HepG2 (cell line): Measurements from ENCODE around the gene ECHS1. TPM values are rescaled to one million over a fixed set of nuclear protein-coding genes. Genes with fewer than 3 reads are reported as not detected.

Experiments
- ATF4 ChIP-seq, 2 experiments: fragments of 450-650 bp in 1 of 2; sonication (generic) in 1 of 2; formaldehyde crosslinking; IDR thresholded peaks; 2 replicates each; pipeline versions ENCODE4 v1.5.0 to v1.8.0; 2020 to 2022; ENCODE audit warnings: mild to moderate bottlenecking in 1 of 2, missing genetic modification reagents in 1 of 2
- CBX5 ChIP-seq: sonication (generic); formaldehyde crosslinking; IDR thresholded peaks from 2 replicates; pipeline ENCODE4 v1.4.0; 2020; ENCODE audit warnings: missing genetic modification reagents, borderline replicate concordance
- MAFK ChIP-seq, 2 experiments: IDR thresholded peaks in 1 of 2; conservative IDR thresholded peaks in 1 of 2; 2 replicates each; pipeline ENCODE4 v1.6.1; 2011; ENCODE audit warnings: improper control_type of control experiment in 2 of 2, low read length in 2 of 2
- MAX ChIP-seq: IDR thresholded peaks from 2 replicates; pipeline ENCODE4 v1.6.1; 2012; ENCODE audit warnings: inconsistent platforms
- NR2F6 ChIP-seq, 2 experiments: IDR thresholded peaks; 2 replicates each; pipeline ENCODE4 v1.6.1; 2016; ENCODE audit warnings: antibody characterized with exemption in 1 of 2, mild to moderate bottlenecking in 1 of 2
- PRDM15 ChIP-seq: sonication (generic); formaldehyde crosslinking; IDR thresholded peaks from 2 replicates; pipeline ENCODE4 v1.4.0; 2020; ENCODE audit warnings: missing genetic modification reagents
- TEAD3 ChIP-seq: optimal IDR thresholded peaks from 2 replicates; pipeline ENCODE3; 2016; ENCODE audit warnings: borderline replicate concordance
- ZFX ChIP-seq: sonication (generic); formaldehyde crosslinking; IDR thresholded peaks from 2 replicates; pipeline ENCODE4 v1.4.0; 2020; ENCODE audit warnings: mild to moderate bottlenecking, low read depth, missing genetic modification reagents, moderate library complexity
- ZNF607 ChIP-seq: sonication (generic); formaldehyde crosslinking; IDR thresholded peaks from 2 replicates; pipeline ENCODE4 v1.5.1; 2020; ENCODE audit warnings: missing genetic modification reagents, mild to moderate bottlenecking, borderline replicate concordance
- polyA plus RNA-seq, 8 experiments: library from polyadenylated mRNA; depleted of rRNA in 3 of 8; stranded (reverse) in 7 of 8; unstranded in 1 of 8; fragments of >200 nt; fragmentation: Illumina TruSeq in 4 of 8; extraction: Trizol in 4 of 8; gene quantifications; 2 replicates each; pipeline versions ENCODE4 v1.2.1 to v1.2.3, GENCODE V29; 2011 to 2016; ENCODE audit warnings: low read depth in 4 of 8, missing spikeins in 1 of 8, mixed read lengths in 1 of 8; ENCODE audit not compliant: insufficient read depth in 1 of 8
- total RNA-seq, 5 experiments: library from RNA; depleted of rRNA; stranded (reverse); fragments of >200 nt; fragmentation: Illumina TruSeq; extraction: Trizol; gene quantifications; 2 replicates each; pipeline ENCODE4 v1.2.3, GENCODE V29; 2016; ENCODE audit warnings: low read depth in 1 of 5

Gene ECHS1
- total and polyA plus RNA-seq, 2 of the 13 experiments (the other 11 are each of a cell fraction or from before 2014, with no cell fraction given) = 32.7 to 195 TPM

- TF ChIP-seq PRDM15 = peak; percentile 92
- 0 out of 2 replicates have a peak, but pooled peaks have one; percentile 20 for TF ChIP-seq CBX5 (CRISPR knock-in tag)
- peak; percentile 32; the same call in 1 of the 2 replicates for TF ChIP-seq ZFX
- no peak for TF ChIP-seq TEAD3 (CRISPR knock-in tag)
- TF ChIP-seq ATF4 (CRISPR knock-in tag; IDR thresholded peaks at IDR 0.05) = no peak
- TF ChIP-seq NR2F6 (IDR thresholded peaks at IDR 0.05) = no peak
- TF ChIP-seq NR2F6 (CRISPR knock-in tag; IDR thresholded peaks at IDR 0.05) = peak; percentile 45; the same call in 1 of the 2 replicates
- no peak for TF ChIP-seq MAFK (conservative IDR thresholded peaks at IDR 0.05 in 1 of 2, IDR thresholded peaks at IDR 0.05 in 1 of 2; ENCODE audit: low read length in 2 of 2)
- 0 out of 2 replicates have a peak, but pooled peaks have one; percentile 25 for TF ChIP-seq MAX
- TF ChIP-seq ZNF607 (CRISPR knock-in tag) = no peak
These were observed 48.9 kb downstream of the ECHS1 start (continued) for GRCh38 chr10:133324198-133324792.
